A549 treated with dexamethasone at 1 μM for 4 hours (cell line): ENCODE measurements around the gene TTC16. TPM values are rescaled to one million over a fixed set of nuclear protein-coding genes. Genes with fewer than 3 reads are reported as not detected.

Experiments used
- total RNA-seq: library from RNA; stranded (reverse); fragments of 200-300 nt; extraction: Qiagen RNA extraction; gene quantifications from 5 replicates; pipeline ENCODE4 v1.2.3, GENCODE V29; 2022

The TTC16 gene, protein sequence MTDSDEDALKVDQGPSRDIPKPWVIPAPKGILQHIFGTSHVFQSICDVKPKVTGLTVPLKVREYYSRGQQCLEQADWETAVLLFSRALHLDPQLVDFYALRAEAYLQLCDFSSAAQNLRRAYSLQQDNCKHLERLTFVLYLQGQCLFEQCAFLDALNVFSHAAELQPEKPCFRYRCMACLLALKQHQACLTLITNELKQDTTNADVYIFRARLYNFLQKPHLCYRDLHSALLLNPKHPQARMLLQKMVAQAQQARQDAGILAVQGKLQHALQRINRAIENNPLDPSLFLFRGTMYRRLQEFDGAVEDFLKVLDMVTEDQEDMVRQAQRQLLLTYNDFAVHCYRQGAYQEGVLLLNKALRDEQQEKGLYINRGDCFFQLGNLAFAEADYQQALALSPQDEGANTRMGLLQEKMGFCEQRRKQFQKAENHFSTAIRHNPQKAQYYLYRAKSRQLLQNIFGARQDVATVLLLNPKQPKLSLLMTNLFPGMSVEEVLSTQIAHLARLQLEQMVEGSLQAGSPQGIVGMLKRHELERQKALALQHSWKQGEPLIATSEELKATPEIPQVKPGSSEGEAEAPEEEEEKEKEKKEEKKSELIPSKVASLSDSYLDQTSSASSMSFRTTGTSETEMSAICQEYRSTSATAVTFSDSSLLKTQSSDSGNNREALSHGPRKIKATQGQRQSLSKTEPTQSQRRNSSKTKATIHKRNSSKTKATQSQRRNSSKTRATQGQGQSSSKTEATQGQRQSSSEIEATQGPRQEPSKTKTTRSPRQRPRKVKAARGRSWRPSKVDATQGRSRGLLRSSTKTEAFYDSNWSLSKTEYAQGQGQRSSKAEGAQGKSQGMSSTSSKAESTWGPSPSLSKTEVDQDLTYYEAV
- total RNA-seq = 0.02 to 0.07 TPM (median 0.04 TPM) in 4 of 5 replicates, not detected in the other

GRCh38 chr9:127715470-127716337 lies at the start of gene TTC16, which contains the start of gene PTRH1:
TTC16 (plus strand) TSS chr9:127716079; CDS start chr9:127716146, 67 bp downstream.
PTRH1 (minus strand) TSS chr9:127715663; CDS start chr9:127715639, 24 bp downstream.

DNA sequence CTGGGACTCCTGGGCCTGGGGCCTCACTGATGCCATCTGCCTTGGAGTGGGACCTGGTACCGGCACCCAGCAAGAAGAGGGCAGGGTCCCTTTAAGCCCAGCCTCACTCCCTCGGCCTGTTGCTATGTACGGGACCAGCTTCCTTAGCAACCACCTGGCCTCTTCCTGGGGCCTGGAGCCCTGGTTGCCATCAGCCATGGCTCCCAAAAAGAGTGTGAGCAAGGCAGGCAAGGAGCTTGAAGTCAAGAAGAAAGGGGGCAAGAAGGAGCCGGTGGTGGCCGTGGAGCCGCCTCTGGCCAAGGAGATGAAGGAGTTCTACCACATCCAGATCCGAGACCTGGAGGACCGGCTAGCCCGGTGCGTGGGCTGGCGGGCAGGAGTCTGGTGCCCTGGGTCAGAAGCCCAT lies 9.0 kb upstream of the TTC16 start, which contains the start of gene CFAP157:
Gene CFAP157, plus strand, starts transcription at position 153 of the 406 bp plus-strand sequence. Its CDS starts 44 bp downstream, at position 197.

GRCh38 chr9:127734747-127735529 lies 19.1 kb downstream of the TTC16 start, which contains the start of gene TOR2A:
TOR2A (minus strand) TSS chr9:127735294; CDS start chr9:127735270, 24 bp downstream.

DNA sequence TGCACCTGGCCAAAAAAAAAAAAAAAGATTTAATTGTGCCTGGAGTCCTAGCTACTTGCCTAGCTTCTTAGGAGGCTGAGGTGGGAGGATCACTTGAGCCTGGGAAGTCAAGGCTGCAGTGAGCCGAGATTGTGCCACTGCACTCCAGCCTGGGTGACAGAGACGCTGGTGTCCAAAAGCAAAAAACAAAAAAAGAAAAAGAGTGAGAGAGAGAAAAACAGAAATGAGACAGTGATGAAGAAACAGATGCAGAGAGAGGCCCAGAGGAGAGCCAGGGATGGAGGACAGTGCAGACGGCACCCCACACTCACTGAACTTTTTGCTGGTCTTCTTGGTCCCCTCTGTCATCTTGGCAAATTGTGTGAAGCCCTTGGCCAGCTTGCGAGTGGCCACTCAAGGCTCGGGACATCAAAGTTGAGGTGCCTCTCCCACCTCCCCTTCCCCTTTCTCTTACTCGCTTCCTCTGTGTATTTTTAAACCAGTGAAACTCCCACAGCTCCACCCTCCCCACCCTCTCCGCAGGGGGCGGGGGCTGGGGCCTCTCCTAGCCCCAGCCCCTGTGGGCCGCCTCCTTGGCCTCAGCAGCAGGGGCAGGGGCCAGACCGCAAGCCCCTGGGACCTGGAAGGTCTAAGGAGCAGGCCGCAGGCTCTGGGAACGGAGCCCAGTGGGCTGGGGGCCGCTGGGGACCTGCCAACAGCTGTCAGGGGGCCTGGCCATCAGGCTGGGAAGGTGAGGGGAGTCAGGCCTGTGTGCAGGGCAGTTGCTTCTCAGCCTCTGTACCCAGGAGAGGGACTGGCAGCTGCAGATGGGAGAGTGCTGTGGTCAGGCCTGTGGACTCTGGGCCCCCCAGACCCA lies 62.6 kb downstream of the TTC16 start, which contains the start of gene SH2D3C:
Gene SH2D3C, minus strand, starts transcription at position 387 of the 856 bp plus-strand sequence. Its CDS starts 39 bp downstream, at position 348.

Other genes starting within 250 kb of the TTC16 start
- 13.6 to 19.7 TPM (median 18.6 TPM) in 5 replicates for gene STXBP1, start 103.8 kb upstream of the TTC16 start, total RNA-seq
- 0.05 to 0.11 TPM (median 0.09 TPM) in 4 of 5 replicates, not detected in the other for gene CFAP157, start 9.1 kb upstream of the TTC16 start, total RNA-seq
- 15.3 to 24.0 TPM (median 18.6 TPM) in 5 replicates for gene PTRH1, start 416 bp upstream of the TTC16 start, total RNA-seq
- gene TOR2A, start 19.2 kb downstream of the TTC16 start, total RNA-seq = 10.5 to 15.8 TPM (median 15.2 TPM) in 5 replicates
- 0.06 to 0.13 TPM (median 0.06 TPM) in 3 of 5 replicates, not detected in the others for gene SH2D3C, start 62.6 kb downstream of the TTC16 start, total RNA-seq
- 42.0 to 50.0 TPM (median 43.1 TPM) in 5 replicates for gene CDK9, start 70.0 kb downstream of the TTC16 start, total RNA-seq
- gene FPGS, start 86.8 kb downstream of the TTC16 start, total RNA-seq = 41.2 to 53.8 TPM (median 48.2 TPM) in 5 replicates
- 0.07 to 0.16 TPM (median 0.09 TPM) in 5 replicates for gene ENG, start 138.6 kb downstream of the TTC16 start, total RNA-seq
- gene AK1, start 161.6 kb downstream of the TTC16 start, total RNA-seq = 41.1 to 85.2 TPM (median 75.6 TPM) in 5 replicates
- 19.3 to 24.9 TPM (median 21.5 TPM) in 5 replicates for gene ST6GALNAC6, start 183.5 kb downstream of the TTC16 start, total RNA-seq
- gene ST6GALNAC4, start 201.0 kb downstream of the TTC16 start, total RNA-seq = 9.3 to 19.4 TPM (median 16.2 TPM) in 5 replicates
- gene PIP5KL1, start 214.7 kb downstream of the TTC16 start, total RNA-seq = 1.2 to 2.0 TPM (median 1.6 TPM) in 5 replicates
- gene DPM2, start 221.8 kb downstream of the TTC16 start, total RNA-seq = 35.5 to 42.3 TPM (median 41.1 TPM) in 5 replicates